ENCODE results near the gene EHD1. TPM values are rescaled to one million over a fixed set of nuclear protein-coding genes. Genes with fewer than 3 reads are reported as not detected.
A peak's percentile ranks its signal among the peaks of the same experiment; 100 is the strongest.
"Not testable (repeated sequence)": the region's sequence is repeated elsewhere in the genome, so short reads cannot be mapped to it uniquely, and the experiment has no call there.

EHD1 gene
- total RNA-seq, 1 donor from 2014 or later, result 357 TPM

GRCh38 chr11:64848826-64849597, 29.4 kb downstream of the EHD1 start:
- H3K27ac Mint-ChIP-seq, result peak overlapping the region; percentile 93
- ChIA-PET CTCF (interaction anchor here (0.6 to 12.6 kb wide), 18 partner anchors 15 to 481 kb away, joined by 3 to 310 read pairs (median 6); partner anchors contain the start of genes ARL2, BATF2, CAPN1 and EHD1), POLR2A (interaction anchor here (0.6 to 27.6 kb wide), 22 partner anchors 8 to 273 kb away, joined by 3 to 1194 read pairs (median 6); partner anchors contain the start of genes ARL2, BATF2, EHD1 and FAU)
- peak overlapping the region; percentile 74 for H3K4me3 Mint-ChIP-seq
- peaks cover 75% of the 10 kb centered on the region for H3K4me1 Mint-ChIP-seq
- intact Hi-C loops (cut with micrococcal nuclease), result loop anchor here (10.0 kb wide), 2 partner anchors 336 to 416 kb away; partner anchors contain the start of genes CAPN1 and POLA2
- peak; percentile 62 for DNase-seq
- H3K9me3 Mint-ChIP-seq, result no peaks in the 10 kb centered on the region
- peak; percentile 21 for ATAC-seq (ENCODE audit: low read depth)
- peaks cover 20% of the 10 kb centered on the region for H3K36me3 Mint-ChIP-seq (ENCODE audit: low read depth)
- TF ChIP-seq CTCF (IDR thresholded peaks at IDR 0.05), result no peak
- no peaks in the 10 kb centered on the region for H3K27me3 Mint-ChIP-seq

- ChIA-PET CTCF (interaction anchor here (0.5 to 12.6 kb wide), 25 partner anchors 16 to 505 kb away, joined by 3 to 310 read pairs (median 5); partner anchors contain the start of genes ARL2, BATF2, CAPN1 and EHD1), POLR2A (interaction anchor here (0.6 to 27.6 kb wide), 23 partner anchors 8 to 274 kb away, joined by 3 to 1194 read pairs (median 6); partner anchors contain the start of genes ARL2, BATF2, EHD1 and FAU)
- Mint-ChIP-seq H3K27me3 (no peaks in the 10 kb centered on the region), H3K27ac (peak overlapping the region; percentile 93), H3K9me3 (no peaks in the 10 kb centered on the region), H3K4me1 (peaks cover 74% of the 10 kb centered on the region), H3K36me3 (ENCODE audit: low read depth) (peaks cover 13% of the 10 kb centered on the region), H3K4me3 (peak overlapping the region; percentile 74)
- no peak for ATAC-seq (ENCODE audit: low read depth)
- intact Hi-C loops (cut with micrococcal nuclease), result loop anchor here (10.0 kb wide), 2 partner anchors 336 to 416 kb away; partner anchors contain the start of genes CAPN1 and POLA2
- TF ChIP-seq CTCF (IDR thresholded peaks at IDR 0.05), result no peak
- no peak for DNase-seq
Observed at GRCh38 chr11:64848214-64848825, 30.1 kb downstream of the EHD1 start.

GRCh38 chr11:64846998-64847666, 31.3 kb downstream of the EHD1 start:
- Mint-ChIP-seq H3K27me3 (no peaks in the 10 kb centered on the region), H3K4me1 (peaks cover 64% of the 10 kb centered on the region), H3K36me3 (ENCODE audit: low read depth) (peaks cover 1% of the 10 kb centered on the region), H3K4me3 (no peak overlapping the region), H3K27ac (peak overlapping the region; percentile 61), H3K9me3 (no peaks in the 10 kb centered on the region)
- DNase-seq, result peak; percentile 90
- intact Hi-C loops (cut with micrococcal nuclease), result loop anchor here (1.0 to 10.0 kb wide), 9 partner anchors 41 to 418 kb away; partner anchors contain the start of genes ATG2A, CAPN1, POLA2 and ZNHIT2
- TF ChIP-seq CTCF (IDR thresholded peaks at IDR 0.05), result peak; percentile 46
- ChIA-PET CTCF (interaction anchor here (0.8 to 12.6 kb wide), 19 partner anchors 9 to 506 kb away, joined by 3 to 310 read pairs (median 8); partner anchors contain the start of genes ARL2, BATF2, EHD1 and MAP4K2), POLR2A (interaction anchor here (1.1 to 27.6 kb wide), 7 partner anchors 17 to 267 kb away, joined by 3 to 1194 read pairs (median 7); partner anchors contain the start of genes ARL2, EHD1, RASGRP2 and SF1)
- ATAC-seq (ENCODE audit: low read depth), result peak; percentile 21

GRCh38 chr11:64845776-64846129, 32.7 kb downstream of the EHD1 start:
- H3K9me3 Mint-ChIP-seq; H3K36me3 Mint-ChIP-seq (ENCODE audit: low read depth); ATAC-seq (ENCODE audit: low read depth); H3K27me3 Mint-ChIP-seq; DNase-seq: not testable (repeated sequence)
- H3K4me1 Mint-ChIP-seq, result peaks cover 51% of the 10 kb centered on the region
- peak overlapping the region; percentile 78 for H3K4me3 Mint-ChIP-seq
- intact Hi-C loops (cut with micrococcal nuclease), result loop anchor here (2.0 to 10.0 kb wide), 4 partner anchors 35 to 419 kb away; partner anchors contain the start of genes CAPN1, MEN1 and POLA2
- CTCF ChIA-PET, result interaction anchor here (1.6 to 12.6 kb wide), 7 partner anchors 10 to 157 kb away, joined by 8 to 310 read pairs (median 16); partner anchors contain the start of genes EHD1 and RASGRP2
- POLR2A ChIA-PET, result interaction anchor here (0.8 to 27.6 kb wide), 5 partner anchors 19 to 416 kb away, joined by 5 to 1194 read pairs (median 8); partner anchors contain the start of genes EHD1, POLA2, RASGRP2 and SF1
- H3K27ac Mint-ChIP-seq, result peak overlapping the region; percentile 24
